ENCODE data around the gene LEF1.

Gene LEF1

DNA sequence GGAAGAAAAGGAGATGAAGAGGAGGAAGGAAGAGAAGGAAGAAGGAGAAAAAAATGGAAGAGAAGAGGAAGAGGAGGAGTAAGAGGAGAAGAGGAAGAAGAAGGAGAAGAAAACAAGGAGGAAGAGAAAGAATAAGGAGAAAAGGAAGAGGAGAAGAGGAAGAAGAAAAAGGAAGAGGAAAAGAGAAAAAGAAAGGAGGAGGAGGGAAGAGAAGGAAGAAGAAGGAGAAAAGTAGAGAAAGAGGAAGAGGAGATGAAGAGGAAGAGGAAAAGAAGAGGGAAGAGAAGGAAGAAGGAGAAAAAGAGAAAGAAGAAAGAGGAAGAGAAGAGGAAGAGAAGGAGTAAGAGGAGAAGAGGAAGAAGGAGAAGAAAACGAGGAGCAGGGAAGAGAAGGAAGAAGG, 11.8 kb upstream of the LEF1 start:
- FAIRE-seq (no peak), DNase-seq (ENCODE audit: insufficient read length, low spot score) (no peak)
- TF ChIP-seq, protein P1, sequence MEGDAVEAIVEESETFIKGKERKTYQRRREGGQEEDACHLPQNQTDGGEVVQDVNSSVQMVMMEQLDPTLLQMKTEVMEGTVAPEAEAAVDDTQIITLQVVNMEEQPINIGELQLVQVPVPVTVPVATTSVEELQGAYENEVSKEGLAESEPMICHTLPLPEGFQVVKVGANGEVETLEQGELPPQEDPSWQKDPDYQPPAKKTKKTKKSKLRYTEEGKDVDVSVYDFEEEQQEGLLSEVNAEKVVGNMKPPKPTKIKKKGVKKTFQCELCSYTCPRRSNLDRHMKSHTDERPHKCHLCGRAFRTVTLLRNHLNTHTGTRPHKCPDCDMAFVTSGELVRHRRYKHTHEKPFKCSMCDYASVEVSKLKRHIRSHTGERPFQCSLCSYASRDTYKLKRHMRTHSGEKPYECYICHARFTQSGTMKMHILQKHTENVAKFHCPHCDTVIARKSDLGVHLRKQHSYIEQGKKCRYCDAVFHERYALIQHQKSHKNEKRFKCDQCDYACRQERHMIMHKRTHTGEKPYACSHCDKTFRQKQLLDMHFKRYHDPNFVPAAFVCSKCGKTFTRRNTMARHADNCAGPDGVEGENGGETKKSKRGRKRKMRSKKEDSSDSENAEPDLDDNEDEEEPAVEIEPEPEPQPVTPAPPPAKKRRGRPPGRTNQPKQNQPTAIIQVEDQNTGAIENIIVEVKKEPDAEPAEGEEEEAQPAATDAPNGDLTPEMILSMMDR (IDR thresholded peaks at IDR 0.05; ENCODE audit: insufficient read depth, missing control alignments) = no peak

DNA sequence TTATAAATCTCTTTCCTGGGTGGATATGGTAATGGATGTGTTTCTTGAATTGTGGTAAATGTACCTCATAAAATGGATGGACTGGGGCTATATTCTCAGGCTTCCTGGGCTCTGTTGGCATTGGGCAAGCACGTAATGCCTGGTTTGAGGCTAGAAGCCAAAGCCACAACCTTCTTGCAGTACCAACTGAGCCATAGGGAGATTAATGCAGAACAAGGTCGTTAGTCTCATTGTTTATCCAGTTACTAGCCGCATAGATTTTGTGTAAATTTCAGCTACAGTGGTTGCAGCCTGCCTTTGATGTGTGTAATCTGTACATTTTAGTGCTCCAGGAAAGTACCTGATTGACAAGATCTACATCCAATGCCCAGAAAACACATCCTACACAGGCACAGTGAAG, 7.2 kb upstream of the LEF1 start:
- TF ChIP-seq, protein P1 (IDR thresholded peaks at IDR 0.05; ENCODE audit: insufficient read depth, missing control alignments) = no peak
- FAIRE-seq (no peak), DNase-seq (ENCODE audit: insufficient read length, low spot score) (no peak)

DNA sequence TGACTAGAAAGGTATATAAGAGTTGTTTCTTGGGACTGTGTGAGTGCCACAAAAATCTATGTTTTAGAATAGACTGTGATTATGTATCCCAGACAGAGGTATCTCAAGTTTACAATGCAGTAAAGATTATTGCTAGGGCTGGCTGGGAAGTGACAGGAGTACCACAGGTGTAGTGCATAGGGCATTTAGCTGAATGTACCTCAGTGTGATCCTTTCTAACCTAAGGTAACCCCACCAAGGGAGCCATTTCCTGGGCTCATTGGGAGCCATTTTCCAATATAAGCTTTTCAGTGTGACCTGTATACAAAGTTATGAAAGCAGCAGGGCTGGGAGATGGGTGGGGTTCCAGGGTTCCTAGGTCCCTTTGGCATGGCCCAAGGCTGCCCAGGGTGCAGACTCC, 6.1 kb upstream of the LEF1 start:
- FAIRE-seq = no peak
- TF ChIP-seq, protein P1 (IDR thresholded peaks at IDR 0.05; ENCODE audit: insufficient read depth, missing control alignments) = no peak
- DNase-seq (ENCODE audit: insufficient read length, low spot score) = no peak

DNA sequence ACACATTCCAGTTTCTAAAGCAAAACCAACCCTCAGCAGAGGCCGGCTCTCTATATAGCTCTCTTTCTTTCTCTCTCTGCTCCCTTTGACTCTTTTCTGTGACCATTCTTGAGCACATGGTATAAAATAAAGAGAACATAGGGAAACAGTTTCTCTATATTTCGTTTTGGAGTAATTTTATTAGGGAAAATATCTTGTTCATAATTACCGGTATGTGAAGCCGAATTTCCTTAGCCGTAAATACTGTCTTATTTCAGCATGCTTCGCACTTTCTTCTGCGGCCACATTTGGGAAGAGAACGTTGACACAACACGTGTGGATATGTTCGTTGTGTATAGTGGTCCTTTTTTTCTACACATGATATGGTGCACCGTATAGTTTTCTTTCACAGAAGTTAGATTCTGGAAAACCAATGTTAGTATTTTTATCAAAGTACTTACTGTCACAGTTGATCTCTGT, 4.9 kb upstream of the LEF1 start:
- DNase-seq (ENCODE audit: insufficient read length, low spot score) (no peak), FAIRE-seq (no peak)

DNA sequence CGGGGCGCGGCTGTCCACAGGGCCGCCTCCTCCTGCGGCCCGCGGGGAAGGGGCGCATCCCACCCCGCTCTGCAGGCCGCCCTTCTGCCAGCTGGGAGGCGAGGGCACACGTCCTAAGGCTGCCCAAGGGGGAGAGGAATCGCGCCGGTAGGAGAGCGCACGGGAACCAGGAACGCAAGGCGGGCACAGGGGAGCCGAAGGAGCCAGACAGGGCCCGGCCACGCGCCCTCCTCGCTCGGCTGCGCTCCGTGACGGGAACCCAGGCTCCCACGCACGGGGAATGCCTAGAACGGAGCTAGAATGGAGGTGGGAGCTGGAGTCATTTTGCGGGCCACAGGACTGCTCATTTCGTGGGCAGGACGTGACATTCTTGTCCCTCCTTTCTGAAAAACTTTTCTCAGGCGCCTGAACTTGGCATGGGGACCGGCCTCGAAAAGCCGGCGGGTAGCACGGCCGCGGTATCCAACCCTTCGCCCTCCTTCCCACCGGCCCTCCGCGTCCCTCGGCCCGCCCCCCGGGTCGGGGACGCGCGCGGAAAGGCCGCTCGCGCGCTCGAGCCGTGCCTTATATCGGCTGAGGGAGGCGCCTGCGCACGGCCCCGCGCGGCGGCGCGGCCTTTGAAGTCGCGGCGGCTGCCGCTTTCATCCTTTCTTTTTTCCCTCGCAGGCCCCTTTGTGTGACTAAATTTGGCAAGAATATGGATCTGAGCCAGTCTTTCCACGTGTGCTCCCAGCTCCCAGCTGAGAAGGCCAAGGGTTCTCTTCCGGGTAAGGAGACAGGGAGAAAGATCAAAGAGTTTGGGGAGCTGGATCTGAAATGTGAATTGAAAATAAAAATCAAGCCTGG, 4.2 kb upstream of the LEF1 start:
- DNase-seq (ENCODE audit: insufficient read length, low spot score) (no peak), FAIRE-seq (no peak)
- TF ChIP-seq, protein P1 (IDR thresholded peaks at IDR 0.05; ENCODE audit: insufficient read depth, missing control alignments) = no peak

More for the DNA sequence above, 4.9 kb upstream of the LEF1 start:
- TF ChIP-seq, protein P1 (IDR thresholded peaks at IDR 0.05; ENCODE audit: insufficient read depth, missing control alignments) = no peak

DNA sequence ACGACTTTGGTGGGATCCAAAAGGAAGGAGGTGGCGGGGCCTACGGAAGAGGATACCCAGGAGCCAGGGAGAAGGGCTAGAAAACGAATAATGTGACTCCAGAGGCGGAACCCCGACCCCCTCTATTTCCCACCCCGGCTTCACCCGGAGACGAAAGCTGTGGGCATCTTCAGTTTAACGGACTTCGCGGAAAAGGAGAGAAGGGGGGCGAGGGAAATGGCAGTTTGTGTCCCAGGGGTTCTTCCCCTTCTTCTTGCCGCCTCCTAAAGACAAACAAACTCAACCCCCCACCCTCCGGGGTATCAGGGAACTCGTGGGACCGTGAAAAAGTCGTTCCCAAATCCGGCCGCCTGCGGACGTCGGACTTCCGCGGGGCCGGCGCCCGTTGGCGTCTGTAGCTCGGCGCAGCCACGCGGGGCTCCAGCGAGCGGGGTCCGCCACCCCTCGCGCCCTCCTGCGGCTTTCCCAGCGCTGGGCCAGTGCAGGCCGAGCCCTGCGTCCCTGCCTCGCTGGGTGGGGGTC, 3.6 kb upstream of the LEF1 start:
- TF ChIP-seq, protein P1 (IDR thresholded peaks at IDR 0.05; ENCODE audit: insufficient read depth, missing control alignments) = no peak

More for the DNA sequence above, 3.6 kb upstream of the LEF1 start:
- DNase-seq (ENCODE audit: insufficient read length, low spot score) (no peak), FAIRE-seq (no peak)
